GM19372 (cell line): ENCODE results near the gene CTXND2.
A peak's percentile ranks its signal among the peaks of the same experiment; 100 is the strongest.
"Not testable (repeated sequence)": the region's sequence is repeated elsewhere in the genome, so short reads cannot be mapped to it uniquely, and the experiment has no call there.

Source experiments
- ATAC-seq: cut with Tn5 transposase; IDR thresholded peaks from one replicate; pipeline ENCODE4 v1.9.1; 2021; ENCODE audit warnings: mild to moderate bottlenecking, low read depth, moderate library complexity; ENCODE audit not compliant: unreplicated experiment

CTXND2 gene

GRCh38 chr1:150888727-150889126 lies 1.8 kb downstream of the CTXND2 start:
- no peak for ATAC-seq

- peak; percentile 64 for ATAC-seq
These were observed 3.1 kb downstream of the CTXND2 start for GRCh38 chr1:150890033-150890416.

- no peak for ATAC-seq
These were observed 6.5 kb downstream of the CTXND2 start for GRCh38 chr1:150893336-150893913.

GRCh38 chr1:150895618-150896017 lies 8.7 kb downstream of the CTXND2 start:
- no peak for ATAC-seq

GRCh38 chr1:150899795-150900194 lies 12.9 kb downstream of the CTXND2 start:
- not testable (repeated sequence) for ATAC-seq

- ATAC-seq: no peak
These were observed 15.4 kb downstream of the CTXND2 start for GRCh38 chr1:150902346-150902745.

- no peak for ATAC-seq
These were observed 15.8 kb downstream of the CTXND2 start for GRCh38 chr1:150902751-150903150.

GRCh38 chr1:150905301-150905700 lies 18.4 kb downstream of the CTXND2 start:
- ATAC-seq: no peak

- no peak for ATAC-seq
These were observed 19.4 kb downstream of the CTXND2 start for GRCh38 chr1:150906329-150906728.

GRCh38 chr1:150906813-150907212 lies 19.9 kb downstream of the CTXND2 start:
- no peak for ATAC-seq

GRCh38 chr1:150909585-150910180 lies 22.7 kb downstream of the CTXND2 start:
- ATAC-seq: no peak

- ATAC-seq: no peak
These were observed 25.7 kb downstream of the CTXND2 start for GRCh38 chr1:150912623-150913022.

GRCh38 chr1:150917387-150917786 lies 30.5 kb downstream of the CTXND2 start:
- ATAC-seq: no peak

GRCh38 chr1:150922519-150922975 lies 35.6 kb downstream of the CTXND2 start:
- ATAC-seq: no peak

- no peak for ATAC-seq
These were observed 38.1 kb downstream of the CTXND2 start for GRCh38 chr1:150925080-150925479.

GRCh38 chr1:150926097-150926741 lies 39.3 kb downstream of the CTXND2 start, which contains the start of gene SETDB1:
TSS of gene SETDB1 (plus strand) at chr1:150926363. CDS start at chr1:150927715, 1,352 bp downstream.
- ATAC-seq: peak; percentile 89

GRCh38 chr1:150927624-150928023 lies 40.7 kb downstream of the CTXND2 start:
- no peak for ATAC-seq

GRCh38 chr1:150928286-150928685 lies 41.4 kb downstream of the CTXND2 start:
- ATAC-seq: no peak

- not testable (repeated sequence) for ATAC-seq
These were observed 41.8 kb downstream of the CTXND2 start for GRCh38 chr1:150928775-150929174.

- no peak for ATAC-seq
These were observed 44.8 kb downstream of the CTXND2 start for GRCh38 chr1:150931773-150932172.

- ATAC-seq: no peak
These were observed 57.9 kb downstream of the CTXND2 start for GRCh38 chr1:150944856-150945255.

- no peak for ATAC-seq
These were observed 67.8 kb downstream of the CTXND2 start for GRCh38 chr1:150954708-150955107.
